ENCODE measurements around the gene BCR.
A peak's percentile ranks its signal among the peaks of the same experiment; 100 is the strongest.

Gene BCR

DNA sequence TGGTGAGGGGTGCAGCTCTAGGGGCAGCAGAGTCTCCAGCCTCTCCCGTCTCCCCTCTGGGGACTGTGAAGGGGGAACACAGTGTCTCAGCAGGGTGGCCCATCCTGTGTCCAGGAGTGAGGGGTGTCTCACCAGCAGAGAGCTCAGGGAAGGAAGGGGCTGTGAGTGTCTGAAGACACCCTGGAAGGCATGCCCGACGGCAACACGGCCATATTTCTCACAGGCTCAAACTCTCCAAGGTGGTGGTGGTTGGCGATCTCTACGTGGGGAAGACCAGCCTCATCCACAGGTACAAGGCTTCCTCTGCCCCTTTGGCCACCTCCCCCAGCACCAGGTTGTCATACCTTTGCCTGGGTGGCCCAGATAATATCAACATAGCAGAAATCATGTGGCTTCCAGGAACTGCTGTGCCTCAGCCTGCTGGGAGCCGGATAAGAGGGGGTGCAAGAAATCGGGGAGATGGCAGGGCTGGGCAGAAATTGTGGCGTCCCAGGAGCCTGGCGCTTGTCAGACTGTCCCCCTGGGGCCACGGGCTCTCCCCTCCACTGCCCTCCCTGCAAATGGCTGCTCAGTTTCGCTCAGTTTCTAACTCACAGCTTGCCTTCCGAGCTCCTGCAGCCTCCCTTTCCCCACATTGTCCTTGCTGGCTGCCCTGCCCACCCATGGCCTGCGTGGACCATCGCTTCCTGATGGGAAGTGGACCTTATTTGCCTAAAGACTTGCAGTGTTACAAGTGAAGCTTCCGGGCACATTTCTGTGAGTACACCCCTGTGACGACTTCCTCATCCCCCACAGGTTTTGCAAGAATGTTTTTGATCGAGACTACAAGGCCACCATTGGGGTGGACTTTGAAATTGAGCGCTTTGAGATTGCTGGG is 27.8 kb upstream of the BCR start:
- DNase-seq, result no peak

DNA sequence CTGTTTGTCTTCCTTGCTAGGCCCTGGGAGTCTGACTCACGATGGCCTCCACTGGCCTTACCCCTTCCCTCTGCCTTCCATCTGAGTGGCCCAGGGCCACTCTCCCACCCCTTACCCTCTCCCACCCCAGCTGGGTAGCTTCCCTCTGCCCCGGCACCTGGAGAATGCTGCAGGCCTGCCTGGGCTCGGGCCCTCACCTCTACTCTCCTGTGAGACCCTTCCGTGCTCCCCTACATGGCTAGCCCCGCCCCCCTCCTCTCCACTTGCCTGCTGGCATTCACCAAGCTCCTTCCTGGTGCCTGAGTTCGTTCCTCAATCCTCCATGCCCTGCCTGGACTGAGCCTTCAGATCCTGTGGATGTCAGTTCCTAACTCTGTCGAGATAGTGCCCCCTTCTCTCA is 26.3 kb upstream of the BCR start:
- DNase-seq, result no peak

DNA sequence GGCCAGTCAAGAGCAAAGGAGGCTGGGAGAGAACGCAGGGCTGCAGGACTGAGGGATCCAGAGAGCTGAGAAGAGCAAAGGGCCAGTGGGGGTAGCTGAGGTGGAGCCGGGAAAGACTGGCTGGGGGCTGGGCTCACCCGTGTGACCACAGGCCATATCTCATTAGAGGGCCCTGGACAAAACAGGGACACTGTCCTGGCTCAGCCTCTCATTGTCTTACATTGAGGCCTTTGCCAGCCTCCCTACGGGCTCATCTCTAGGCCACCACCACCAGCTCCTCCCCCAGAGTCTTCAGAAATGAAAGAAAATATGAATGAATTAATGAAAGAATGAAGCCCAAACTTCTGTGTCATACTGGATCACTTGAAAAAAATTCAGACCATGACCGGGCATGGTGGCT is 25.8 kb upstream of the BCR start:
- no peak for DNase-seq

DNA sequence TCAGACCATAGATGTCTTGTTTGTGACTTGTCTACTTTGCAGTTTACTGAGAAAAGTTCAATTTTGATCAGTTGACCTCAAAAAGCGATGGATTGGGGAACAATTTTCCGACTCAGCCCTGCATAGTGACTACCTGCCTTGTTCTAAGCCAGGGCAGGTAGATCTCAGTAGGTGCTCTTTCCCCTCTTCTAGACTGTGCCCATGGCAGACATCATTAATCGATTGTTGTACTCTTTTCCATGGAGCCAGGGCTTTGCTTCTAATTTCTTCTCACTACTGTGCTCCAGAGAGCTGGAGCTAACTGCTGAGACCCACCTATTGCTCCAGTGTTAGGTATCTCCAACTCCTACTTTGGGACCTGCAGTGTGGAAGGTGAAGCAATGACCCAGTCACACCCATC is 25.2 kb upstream of the BCR start:
- no peak for DNase-seq

DNA sequence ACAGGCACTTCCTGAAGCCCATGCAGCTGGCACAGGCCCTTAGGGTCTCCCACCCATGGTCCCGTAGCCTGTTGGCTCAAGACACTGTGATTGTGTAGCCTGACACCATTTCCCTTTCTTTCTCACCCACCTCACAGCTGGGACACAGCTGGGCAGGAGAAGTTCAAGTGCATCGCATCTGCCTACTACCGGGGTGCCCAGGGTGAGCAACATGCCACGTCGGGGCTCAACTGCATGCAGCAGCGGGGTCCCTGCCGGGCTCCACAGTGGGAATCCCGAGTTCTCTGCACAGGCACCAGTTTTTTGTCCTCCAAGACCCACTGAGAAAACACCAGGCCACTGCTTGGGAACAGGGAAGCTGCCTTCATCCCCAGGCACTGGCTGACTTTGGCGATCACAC is 24.5 kb upstream of the BCR start:
- DNase-seq, result no peak

DNA sequence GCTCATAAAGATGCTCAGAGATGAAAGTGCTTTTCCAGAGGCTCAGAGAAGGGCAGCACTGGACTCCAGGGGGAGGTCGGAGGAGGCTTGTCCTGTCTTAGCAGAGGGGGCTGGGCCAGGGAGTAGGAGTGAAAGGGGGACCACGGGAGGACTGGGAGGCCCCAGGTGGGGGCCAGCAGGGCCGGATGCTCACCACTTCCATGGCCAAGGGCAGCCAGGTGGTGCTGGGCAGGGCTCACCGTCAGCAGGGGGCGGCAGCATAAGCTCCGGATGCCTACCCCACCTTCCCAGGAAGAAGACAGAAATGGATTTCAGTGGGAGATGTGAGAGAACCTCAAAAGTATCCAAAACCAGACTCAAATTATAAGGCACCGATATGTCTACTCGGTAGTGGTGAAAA is 24.0 kb upstream of the BCR start:
- no peak for DNase-seq

DNA sequence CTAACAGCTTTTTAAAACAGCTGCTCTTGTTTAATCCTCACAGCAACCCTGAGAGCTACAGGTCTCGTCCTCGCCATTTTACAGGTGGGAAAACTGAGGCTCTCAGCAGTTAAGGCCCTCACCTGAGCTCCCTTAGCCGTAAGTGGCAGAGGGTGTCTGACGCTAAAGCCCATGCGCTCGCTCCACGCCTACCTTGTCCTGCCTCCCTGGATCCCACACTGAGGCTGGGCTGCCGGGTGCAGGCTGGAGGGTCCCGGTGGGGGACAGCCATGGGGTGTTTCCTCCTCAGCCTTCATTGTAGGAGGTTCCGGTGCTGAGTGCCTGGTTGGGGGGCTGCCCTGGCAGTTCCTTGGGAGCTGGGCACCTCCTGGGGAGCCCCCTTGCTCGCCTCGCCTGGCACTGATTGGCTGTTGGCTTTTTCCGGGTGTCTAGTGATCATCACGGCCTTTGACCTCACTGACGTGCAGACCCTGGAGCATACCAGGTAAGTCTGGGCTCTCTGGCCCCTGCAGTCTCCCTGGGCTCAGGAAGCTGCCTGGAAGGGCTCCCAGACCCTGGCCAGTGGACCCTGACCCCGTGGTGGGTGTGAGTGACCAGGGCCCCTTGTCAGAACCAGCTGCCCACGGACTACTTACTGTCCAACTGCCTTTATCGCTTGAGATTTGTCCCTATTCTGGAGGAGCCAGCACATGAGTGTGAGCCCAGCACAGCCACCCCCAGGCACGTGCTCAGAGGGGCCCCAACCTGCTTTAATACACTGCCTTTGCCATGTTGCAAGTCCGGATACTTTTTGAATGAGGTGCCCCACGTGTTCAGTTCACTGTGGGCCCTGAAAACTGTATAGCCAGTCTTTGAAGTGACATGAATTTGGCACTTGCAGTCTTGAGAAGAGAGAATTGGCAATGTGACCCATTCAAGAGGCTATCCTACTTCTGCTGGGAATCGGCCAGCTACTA is 22.5 kb upstream of the BCR start:
- DNase-seq, result no peak

DNA sequence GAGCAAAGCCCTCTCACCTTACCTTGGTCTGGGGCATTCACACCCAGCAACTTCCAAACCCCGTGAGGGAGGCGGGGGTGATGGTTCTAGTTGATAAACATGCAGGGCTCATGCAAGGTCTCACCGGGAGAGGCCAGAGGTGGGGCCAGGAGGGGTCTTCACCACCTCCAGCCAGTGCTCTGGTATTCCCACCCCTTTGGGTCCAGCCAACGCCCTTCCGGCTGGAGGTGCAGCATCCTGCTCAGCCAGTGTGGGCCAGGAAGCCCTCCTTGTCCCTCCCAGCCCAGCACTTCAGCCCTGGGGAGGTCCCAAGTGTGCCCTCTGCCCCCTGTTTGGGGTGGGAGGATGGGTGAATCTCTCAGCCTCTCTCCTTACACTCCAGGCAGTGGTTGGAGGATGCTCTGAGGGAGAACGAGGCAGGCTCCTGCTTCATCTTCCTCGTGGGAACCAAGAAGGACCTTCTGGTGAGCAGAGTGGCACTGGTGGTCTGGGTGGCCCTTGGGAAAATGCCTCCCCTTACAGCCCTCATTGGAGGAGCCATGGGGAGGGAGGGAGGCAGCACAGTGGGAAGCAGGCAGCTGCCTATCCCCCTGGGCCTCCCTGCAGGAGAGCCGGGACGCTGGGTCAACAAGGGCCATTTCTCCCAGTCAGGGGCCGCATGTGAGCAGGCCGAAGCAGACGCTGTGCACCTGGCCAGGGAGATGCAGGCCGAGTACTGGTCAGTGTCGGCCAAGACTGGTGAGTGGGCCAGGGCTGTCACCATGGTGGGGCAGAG is 21.6 kb upstream of the BCR start:
- no peak for DNase-seq

DNA sequence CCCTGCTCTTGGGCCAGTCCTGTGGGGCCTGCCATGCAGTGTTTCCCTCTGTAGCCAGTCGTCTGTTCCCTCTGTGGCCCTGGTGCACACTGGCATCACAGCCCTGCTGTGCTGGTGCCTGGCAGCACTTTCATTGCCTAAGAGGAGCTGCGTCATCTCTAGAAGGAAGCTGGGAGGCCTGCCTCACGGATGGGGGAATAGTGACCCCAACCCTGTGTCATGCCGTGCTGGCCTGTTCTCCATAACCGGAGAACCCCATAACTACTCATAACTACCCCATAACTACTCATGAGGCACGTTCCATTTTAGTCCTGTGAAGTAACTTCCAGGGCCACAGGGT is 21.0 kb upstream of the BCR start:
- no peak for DNase-seq

DNA sequence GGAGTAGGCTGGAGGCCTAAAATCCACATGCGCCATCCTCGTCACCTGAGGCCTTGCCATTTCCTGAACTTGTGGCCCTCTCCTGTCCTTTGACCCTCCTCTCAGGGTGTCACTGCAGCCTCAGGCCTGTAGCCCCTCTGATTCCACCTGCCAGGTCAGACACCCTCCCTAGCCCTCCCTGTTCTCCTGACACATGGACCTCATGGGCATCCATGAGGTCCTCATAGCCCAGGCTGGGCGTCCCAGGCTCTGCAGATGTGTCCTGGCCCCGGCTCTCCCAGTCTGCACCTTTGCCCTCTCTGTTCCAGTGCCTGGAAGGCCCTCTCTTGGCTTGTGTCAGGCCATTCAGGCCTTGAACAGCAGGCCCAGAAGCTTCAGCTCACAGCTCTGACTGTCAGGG is 19.3 kb upstream of the BCR start:
- DNase-seq, result no peak

DNA sequence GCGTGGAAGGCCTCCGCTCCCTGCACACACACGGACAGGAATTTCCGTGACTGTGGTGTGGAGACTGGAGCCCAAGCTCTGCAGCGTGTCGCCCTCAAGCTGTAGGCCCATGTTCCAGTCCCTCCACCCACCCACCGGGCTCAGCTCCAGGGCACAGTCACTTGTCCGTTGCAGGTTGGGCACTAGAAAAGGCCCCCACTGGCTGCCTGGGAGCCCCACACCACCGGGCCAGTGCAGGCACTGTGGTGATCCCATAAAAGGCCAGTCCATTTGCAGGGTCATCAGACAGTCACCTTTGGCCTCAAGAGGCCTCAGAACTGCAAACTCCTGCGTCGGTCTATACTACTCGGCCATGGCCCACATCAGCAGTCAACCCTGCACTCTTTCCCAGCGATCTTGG is 18.7 kb upstream of the BCR start:
- no peak for DNase-seq

DNA sequence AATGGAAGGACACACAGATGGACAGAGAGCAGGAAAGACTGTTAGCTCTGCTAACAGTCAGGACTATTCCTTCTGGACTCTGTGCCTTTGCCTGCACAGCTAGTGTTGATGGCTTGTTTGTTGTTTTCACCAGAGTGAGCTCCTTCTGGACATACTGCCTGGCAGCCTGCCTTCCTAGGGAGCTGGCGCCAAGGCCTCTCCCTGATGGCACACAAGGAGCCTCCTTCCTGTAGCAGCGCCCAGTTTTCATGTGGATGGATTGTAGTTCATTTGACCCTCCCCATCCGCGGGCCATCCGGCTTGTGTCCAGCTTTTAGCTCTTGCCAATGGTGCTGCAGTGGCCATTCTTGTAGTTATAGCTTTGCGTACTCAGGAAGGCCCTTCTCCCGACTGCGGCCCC is 16.6 kb upstream of the BCR start:
- DNase-seq, result peak; percentile 80

DNA sequence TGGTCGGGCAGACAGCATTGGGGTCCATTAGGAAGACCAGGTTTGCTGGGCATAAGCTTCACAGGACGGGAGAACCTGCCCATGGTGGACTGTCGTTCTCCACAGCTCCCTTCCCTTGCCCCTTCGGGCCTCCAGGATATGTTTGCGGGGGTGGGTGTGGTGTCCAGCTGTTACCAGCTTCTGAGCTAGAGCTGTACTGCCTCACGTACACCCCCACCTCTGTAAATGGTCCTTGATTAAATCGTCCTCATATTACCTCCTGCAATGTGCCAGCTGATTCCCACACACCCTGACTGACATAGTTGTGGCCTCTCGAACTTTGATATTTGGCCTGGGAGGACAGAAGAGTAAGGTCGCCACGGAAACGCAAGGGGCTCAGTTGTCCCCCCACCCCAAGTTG is 16.2 kb upstream of the BCR start:
- no peak for DNase-seq

DNA sequence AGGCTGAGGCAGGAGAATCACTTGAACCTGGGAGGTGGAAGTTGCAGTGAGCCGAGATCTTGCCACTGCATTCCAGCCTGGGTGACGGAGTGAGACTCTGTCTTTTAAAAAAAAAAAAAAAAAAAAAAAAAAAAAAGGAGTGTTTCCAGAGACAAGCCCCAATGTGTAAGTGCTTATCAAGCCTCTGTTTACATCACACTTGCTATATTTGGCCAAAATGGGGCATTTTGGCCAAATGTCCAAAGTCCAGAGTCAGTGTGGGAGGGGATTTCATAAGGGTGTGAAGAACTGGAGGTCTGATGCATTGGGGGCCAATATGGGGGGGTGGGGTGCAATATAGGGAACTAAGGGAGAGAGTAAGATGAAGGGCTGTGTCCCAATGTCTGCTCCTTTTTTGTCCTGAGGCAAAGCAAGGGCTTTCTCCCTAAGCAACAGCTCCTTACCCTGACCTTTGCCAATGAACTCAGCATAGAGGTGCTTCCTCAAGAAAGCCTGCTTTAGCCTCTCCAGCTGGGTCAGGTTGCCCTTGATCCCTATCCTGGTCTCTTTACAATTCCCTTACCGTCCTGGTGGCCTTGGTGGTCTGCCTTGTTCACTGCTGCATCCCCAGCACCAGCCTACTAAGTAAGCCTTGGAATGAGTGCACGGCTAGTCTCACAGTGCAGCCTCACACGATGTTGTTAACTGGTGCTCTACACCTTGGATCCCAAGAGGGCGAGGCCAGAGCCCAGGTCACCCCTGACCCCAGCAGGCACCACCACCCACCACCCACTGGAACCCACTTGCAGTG is 14.1 kb upstream of the BCR start:
- no peak for DNase-seq

DNA sequence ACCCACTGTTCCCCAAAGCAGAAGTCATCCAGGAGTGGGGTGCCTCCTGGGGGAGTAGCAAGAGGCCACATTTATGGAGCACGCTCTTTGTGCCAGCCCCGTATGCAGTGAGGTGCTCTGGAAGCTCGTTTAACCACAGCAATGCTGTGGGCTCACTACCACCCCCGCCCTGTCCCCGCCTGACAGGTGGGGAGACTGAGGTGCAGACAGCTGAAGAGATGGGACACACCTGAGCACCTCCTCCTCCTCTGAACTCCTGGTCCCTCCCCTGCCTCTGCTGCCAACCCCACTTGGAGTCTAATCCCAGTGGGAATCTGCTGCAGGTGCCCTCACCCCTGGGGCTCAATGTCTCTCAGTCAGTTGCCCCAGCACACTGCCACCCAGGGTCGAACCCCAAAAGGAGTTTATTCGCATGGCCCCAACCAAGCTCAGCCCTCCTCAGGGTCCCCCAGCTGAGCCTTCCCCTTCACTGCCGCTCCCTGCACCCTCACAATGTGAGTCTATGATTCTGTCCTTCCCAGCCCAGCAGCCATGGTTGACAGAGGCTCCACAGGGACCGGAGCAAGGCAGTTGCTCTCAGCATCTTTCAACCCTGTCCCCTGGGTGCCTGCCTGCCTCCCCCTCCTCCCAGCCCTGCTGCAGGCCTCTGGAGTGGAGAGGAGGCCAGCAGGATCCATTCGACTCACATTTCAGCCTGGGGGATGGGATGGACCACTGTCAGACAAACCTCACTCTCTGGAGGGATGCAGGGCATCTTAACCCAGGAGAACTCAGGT is 13.3 kb upstream of the BCR start:
- no peak for DNase-seq

DNA sequence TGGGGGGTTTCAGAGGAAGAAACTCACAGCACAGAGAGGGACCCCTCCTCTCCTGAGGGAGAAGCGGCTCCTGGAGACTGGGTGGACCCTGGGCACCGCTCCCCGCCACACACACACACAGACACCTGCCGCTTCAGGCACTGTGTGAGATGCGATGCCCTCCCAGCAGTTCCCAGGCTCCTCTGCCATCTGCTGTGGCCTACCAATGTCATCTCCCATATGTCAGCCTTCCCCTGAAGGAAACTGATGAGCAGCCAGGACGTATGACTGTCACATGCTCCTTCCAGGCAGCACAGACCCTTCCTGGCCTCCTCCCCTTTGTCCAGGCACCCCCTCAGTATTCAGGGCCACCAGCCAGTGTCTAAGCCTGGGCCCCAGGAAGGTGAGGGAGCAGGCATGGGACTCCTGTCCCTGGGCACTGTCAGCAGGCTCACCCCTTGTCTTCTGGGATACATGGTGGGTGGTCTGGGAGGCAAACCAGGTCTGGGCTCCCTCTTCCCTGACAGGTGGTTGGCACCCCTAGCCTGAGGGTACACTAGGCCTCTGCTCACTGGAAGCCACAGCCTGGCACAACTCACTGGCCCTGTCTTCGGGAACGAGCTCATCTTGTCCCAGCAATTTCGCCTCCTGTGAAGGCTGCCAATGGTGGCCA is 11.8 kb upstream of the BCR start:
- no peak for DNase-seq

DNA sequence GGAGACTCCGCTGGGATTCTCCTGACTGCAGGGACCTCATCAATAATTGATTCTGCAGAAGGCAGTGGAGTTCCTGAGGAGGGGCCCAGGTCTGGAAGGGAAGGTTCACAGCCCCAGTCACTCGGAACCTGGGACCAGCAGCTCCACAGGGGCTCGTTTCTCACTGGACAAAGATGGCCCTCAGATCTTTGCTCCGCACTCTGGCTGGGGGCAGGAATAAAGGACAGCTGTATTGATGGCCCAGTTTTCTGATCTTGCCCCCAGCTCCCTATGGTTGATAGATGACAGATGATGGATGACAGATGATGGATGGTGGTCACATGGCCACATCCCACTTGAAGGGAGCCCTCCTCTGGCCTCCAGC is 11.3 kb upstream of the BCR start:
- no peak for DNase-seq

DNA sequence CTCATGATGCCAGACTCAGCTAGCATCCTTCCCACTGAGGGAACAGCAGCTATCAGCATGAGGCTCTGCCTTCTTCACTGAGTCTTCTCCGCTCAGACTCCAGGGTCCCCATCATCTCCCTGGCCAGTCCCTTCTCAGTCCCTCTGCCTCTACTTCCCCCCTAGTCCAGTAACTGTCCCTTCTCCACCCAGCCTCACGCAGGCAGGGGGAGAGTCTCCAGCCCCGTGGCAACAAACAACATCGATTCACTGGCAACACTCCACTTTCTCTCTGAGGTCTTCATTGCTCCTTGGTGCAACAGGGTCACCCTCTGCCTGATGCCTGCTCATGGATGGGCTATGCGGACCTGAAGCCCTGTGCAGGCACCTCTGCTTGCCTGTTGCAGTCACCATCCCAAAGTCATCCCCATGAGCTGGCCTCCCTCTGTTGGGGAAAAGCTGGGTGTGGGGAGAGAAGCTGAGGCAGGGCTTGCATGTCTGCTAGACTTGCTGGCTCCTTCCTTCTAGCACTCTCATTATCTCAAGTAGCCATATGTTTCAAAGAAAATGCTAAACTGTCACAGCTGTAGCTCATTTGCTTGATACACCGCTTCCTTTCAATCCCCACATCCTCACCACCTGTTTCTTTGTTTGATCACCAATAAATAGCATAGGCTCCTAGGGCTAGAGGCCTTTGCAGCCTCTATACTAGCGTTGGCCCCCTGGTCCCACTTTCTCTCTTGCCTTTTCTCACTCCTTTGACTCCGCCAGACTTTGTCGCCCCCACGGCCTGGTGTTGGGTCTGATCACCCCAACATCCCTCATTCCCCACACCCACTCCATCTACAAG is 4.3 kb upstream of the BCR start:
- DNase-seq, result no peak

DNA sequence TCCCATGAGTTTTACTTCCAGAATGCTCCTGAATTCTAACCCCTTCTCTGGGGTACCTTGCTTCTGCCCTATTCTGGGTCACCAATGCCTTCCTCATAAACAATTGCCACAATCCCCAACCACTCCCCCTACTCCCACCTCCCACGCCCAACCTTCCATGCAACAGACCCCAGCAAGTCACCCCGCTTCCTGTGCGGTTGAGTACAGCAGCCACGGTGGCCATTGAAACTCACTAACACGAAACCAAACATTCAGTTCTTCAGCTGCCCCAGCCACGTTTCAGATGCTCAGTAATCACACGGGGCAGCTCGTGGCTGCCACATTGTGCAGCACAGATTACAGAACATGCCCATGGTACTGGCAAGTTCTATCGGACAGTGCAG is 3.7 kb upstream of the BCR start:
- DNase-seq, result no peak

DNA sequence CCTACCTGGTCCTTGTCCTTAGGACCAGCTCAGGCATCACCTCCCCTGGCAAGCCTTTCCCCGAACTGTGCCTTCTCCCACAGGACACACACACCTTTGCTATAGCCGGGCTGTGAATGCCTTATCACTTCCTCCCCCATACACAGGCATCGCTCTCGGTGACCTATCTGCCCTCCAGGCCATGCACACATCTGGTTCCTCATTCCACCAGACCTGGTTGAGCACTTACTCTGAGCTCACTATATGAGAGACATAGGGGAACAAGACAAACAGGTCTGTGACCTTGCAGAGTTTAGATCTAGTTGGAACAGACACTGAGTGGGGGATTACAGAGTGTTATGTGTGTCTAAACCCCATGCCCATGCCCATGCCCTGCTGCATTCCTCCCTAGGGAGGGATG is 3.1 kb upstream of the BCR start:
- DNase-seq, result no peak

Measured in midbrain (tissue), 1 donor.